GM18909 (cell line): ENCODE data around the gene VEGFB.
A peak's percentile ranks its signal among the peaks of the same experiment; 100 is the strongest.

ENCODE experiments used
- ATAC-seq: cut with Tn5 transposase; IDR thresholded peaks from one replicate; pipeline ENCODE4 v1.9.1; 2021; ENCODE audit warnings: mild to moderate bottlenecking; ENCODE audit not compliant: unreplicated experiment, poor library complexity

The VEGFB gene

GRCh38 chr11:64233913-64234586 lies at the start of gene VEGFB:
Gene VEGFB, plus strand, starts transcription at chr11:64234584. Its CDS starts 250 bp downstream, at chr11:64234834.
- ATAC-seq = peak; percentile 41

GRCh38 chr11:64185175-64185692 lies 49.1 kb upstream of the VEGFB start:
- peak; percentile 22 for ATAC-seq

GRCh38 chr11:64185693-64186491 lies 48.5 kb upstream of the VEGFB start, which contains the start of gene STIP1:
Gene STIP1, plus strand, starts transcription at chr11:64186171. Its CDS starts 91 bp downstream, at chr11:64186262.
- ATAC-seq = peak; percentile 90

GRCh38 chr11:64186492-64187165 lies 47.8 kb upstream of the VEGFB start:
- no peak for ATAC-seq

GRCh38 chr11:64192434-64192833 lies 42.0 kb upstream of the VEGFB start:
- no peak for ATAC-seq

- ATAC-seq = no peak
Measured at GRCh38 chr11:64196626-64197025, 37.8 kb upstream of the VEGFB start.

GRCh38 chr11:64198511-64198910 lies 35.9 kb upstream of the VEGFB start:
- ATAC-seq = no peak

GRCh38 chr11:64201543-64201942 lies 32.8 kb upstream of the VEGFB start:
- ATAC-seq = no peak

GRCh38 chr11:64202992-64203391 lies 31.4 kb upstream of the VEGFB start:
- ATAC-seq = no peak

- ATAC-seq = no peak
Measured at GRCh38 chr11:64203421-64204079, 30.8 kb upstream of the VEGFB start.

GRCh38 chr11:64204080-64204440 lies 30.3 kb upstream of the VEGFB start:
- ATAC-seq = no peak

GRCh38 chr11:64204464-64204989 lies 29.9 kb upstream of the VEGFB start:
- no peak for ATAC-seq

- ATAC-seq = no peak
Measured at GRCh38 chr11:64206457-64207255, 27.7 kb upstream of the VEGFB start, which contains the start of gene FERMT3. Gene FERMT3, plus strand, starts transcription at chr11:64206721. Its CDS starts 644 bp downstream, at chr11:64207365.

- ATAC-seq = peak; percentile 53
Measured at GRCh38 chr11:64207256-64208085, 26.9 kb upstream of the VEGFB start.

- peak; percentile 6 for ATAC-seq
Measured at GRCh38 chr11:64208086-64208795, 26.1 kb upstream of the VEGFB start.

GRCh38 chr11:64208796-64209562 lies 25.4 kb upstream of the VEGFB start:
- ATAC-seq = no peak

GRCh38 chr11:64209563-64209843 lies 24.9 kb upstream of the VEGFB start:
- ATAC-seq = no peak
